Jurkat, Clone E6-1 (cell line): ENCODE data around the gene SH2B3.
"Not testable (repeated sequence)": the region's sequence is repeated elsewhere in the genome, so short reads cannot be mapped to it uniquely, and the experiment has no call there.

Experiments used
- DNase-seq: peaks from one replicate; pipeline ENCODE4 v3.0.0-alpha.2; 2011; ENCODE audit warnings: low read depth, low spot score
- H3K4me3 ChIP-seq: 2 replicates; pipeline ENCODE4 v1.5.1; 2011; ENCODE audit warnings: mild to moderate bottlenecking, low read length, control low read depth, moderate library complexity

SH2B3 gene

GRCh38 chr12:111488798-111489197 lies 83.1 kb downstream of the SH2B3 start:
- H3K4me3 ChIP-seq: no peak overlapping the region
- DNase-seq: no peak

- not testable (repeated sequence) for DNase-seq
Observed at GRCh38 chr12:111492979-111493378, 87.3 kb downstream of the SH2B3 start.

GRCh38 chr12:111494676-111495075 lies 89.0 kb downstream of the SH2B3 start:
- no peak overlapping the region for H3K4me3 ChIP-seq
- no peak for DNase-seq

More at GRCh38 chr12:111492979-111493378, 87.3 kb downstream of the SH2B3 start:
- H3K4me3 ChIP-seq: not testable (repeated sequence)
